22Rv1 (cell line): ENCODE measurements around the gene RAPGEFL1.

Experiments used
- ZFX ChIP-seq: fragments of 450-650 bp; IDR thresholded peaks from 2 replicates; pipeline ENCODE4 v1.6.1; 2017; ENCODE audit warnings: antibody characterized with exemption, borderline replicate concordance
- TF ChIP-seq, protein P1 (sequence below): fragments of 450-650 bp; IDR thresholded peaks from 2 replicates; pipeline ENCODE4 v1.5.1; 2017; ENCODE audit warnings: mild to moderate bottlenecking

GRCh38 chr17:40145476-40145875 lies 31.8 kb upstream of the RAPGEFL1 start:
- TF ChIP-seq, protein P1, sequence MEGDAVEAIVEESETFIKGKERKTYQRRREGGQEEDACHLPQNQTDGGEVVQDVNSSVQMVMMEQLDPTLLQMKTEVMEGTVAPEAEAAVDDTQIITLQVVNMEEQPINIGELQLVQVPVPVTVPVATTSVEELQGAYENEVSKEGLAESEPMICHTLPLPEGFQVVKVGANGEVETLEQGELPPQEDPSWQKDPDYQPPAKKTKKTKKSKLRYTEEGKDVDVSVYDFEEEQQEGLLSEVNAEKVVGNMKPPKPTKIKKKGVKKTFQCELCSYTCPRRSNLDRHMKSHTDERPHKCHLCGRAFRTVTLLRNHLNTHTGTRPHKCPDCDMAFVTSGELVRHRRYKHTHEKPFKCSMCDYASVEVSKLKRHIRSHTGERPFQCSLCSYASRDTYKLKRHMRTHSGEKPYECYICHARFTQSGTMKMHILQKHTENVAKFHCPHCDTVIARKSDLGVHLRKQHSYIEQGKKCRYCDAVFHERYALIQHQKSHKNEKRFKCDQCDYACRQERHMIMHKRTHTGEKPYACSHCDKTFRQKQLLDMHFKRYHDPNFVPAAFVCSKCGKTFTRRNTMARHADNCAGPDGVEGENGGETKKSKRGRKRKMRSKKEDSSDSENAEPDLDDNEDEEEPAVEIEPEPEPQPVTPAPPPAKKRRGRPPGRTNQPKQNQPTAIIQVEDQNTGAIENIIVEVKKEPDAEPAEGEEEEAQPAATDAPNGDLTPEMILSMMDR: no peak
- TF ChIP-seq ZFX: no peak
